CD8-positive, alpha-beta memory T cell (primary cell): ENCODE data around the gene ENO3. TPM values are rescaled to one million over a fixed set of nuclear protein-coding genes. Genes with fewer than 3 reads are reported as not detected.

Experiments used
- CTCF ChIA-PET: fragments of 350-600 bp; sonication (Branson Sonifier 250); formaldehyde crosslinking; loops from one replicate; lab custom pipeline; 2021; ENCODE audit warnings: antibody characterized with exemption; lab: Charles Lee
- POLR2A ChIA-PET: fragments of 350-600 bp; sonication (Branson Sonifier 250); formaldehyde crosslinking; loops from one replicate; lab custom pipeline; 2021; ENCODE audit warnings: antibody characterized with exemption; lab: Charles Lee
- DNase-seq, 5 donors: peaks; one replicate each; pipeline versions ENCODE4 v3.0.0 to v3.0.0-alpha.2; 2020 to 2022; ENCODE audit warnings: mixed read lengths in 1 of 5
- H3K27ac ChIP-seq: one replicate; pipeline ENCODE4 v1.7.0; 2013; ENCODE audit warnings: low read depth, mild to moderate bottlenecking, low read length, moderate library complexity
- H3K27me3 ChIP-seq: 2 replicates; pipeline ENCODE4 v1.7.0; 2013; ENCODE audit warnings: low read length, mild to moderate bottlenecking; ENCODE audit not compliant: insufficient read depth, poor library complexity, severe bottlenecking
- H3K36me3 ChIP-seq: 2 replicates; pipeline ENCODE4 v1.7.0; 2013; ENCODE audit warnings: mild to moderate bottlenecking, low read length, moderate library complexity; ENCODE audit not compliant: insufficient read depth
- H3K4me1 ChIP-seq: 2 replicates; pipeline ENCODE4 v1.7.0; 2013; ENCODE audit warnings: mild to moderate bottlenecking, low read length, moderate library complexity; ENCODE audit not compliant: insufficient read depth
- H3K4me3 ChIP-seq: 2 replicates; pipeline ENCODE4 v1.7.0; 2013; ENCODE audit warnings: mild to moderate bottlenecking, low read length
- H3K9me3 ChIP-seq: 2 replicates; pipeline ENCODE4 v1.7.0; 2013; ENCODE audit warnings: mild to moderate bottlenecking, low read length
- H3K27ac Mint-ChIP-seq, 8 donors: one replicate each; pipeline ENCODE4 v1.8.0; 2020 to 2021; ENCODE audit warnings: mixed read lengths in 8 of 8, mild to moderate bottlenecking in 6 of 8, inconsistent platforms in 3 of 8, moderate library complexity in 3 of 8
- H3K27me3 Mint-ChIP-seq, 2 donors: one replicate each; pipeline ENCODE4 v1.8.0; 2020 to 2021; ENCODE audit warnings: mixed read lengths in 2 of 2, mild to moderate bottlenecking in 1 of 2, moderate library complexity in 1 of 2
- H3K36me3 Mint-ChIP-seq, 3 donors: one replicate each; pipeline ENCODE4 v1.8.0; 2020 to 2021; ENCODE audit warnings: mixed read lengths in 3 of 3, inconsistent platforms in 1 of 3, mild to moderate bottlenecking in 1 of 3
- H3K4me1 Mint-ChIP-seq, 3 donors: one replicate each; pipeline ENCODE4 v1.8.0; 2020 to 2021; ENCODE audit warnings: mixed read lengths in 3 of 3, inconsistent platforms in 1 of 3, mild to moderate bottlenecking in 1 of 3
- H3K4me3 Mint-ChIP-seq, 7 donors: one replicate each; pipeline ENCODE4 v1.8.0; 2020 to 2021; ENCODE audit warnings: mixed read lengths in 7 of 7, mild to moderate bottlenecking in 6 of 7, moderate library complexity in 4 of 7, inconsistent platforms in 2 of 7
- H3K9me3 Mint-ChIP-seq, 5 donors: one replicate each; pipeline ENCODE4 v1.8.0; 2020 to 2022; ENCODE audit warnings: mixed read lengths in 5 of 5, mild to moderate bottlenecking in 3 of 5, moderate library complexity in 2 of 5, inconsistent platforms in 1 of 5
- polyA plus RNA-seq: library from polyadenylated mRNA; unstranded; fragments of 300-500 nt; fragmentation: Illumina TruSeq; gene quantifications from one replicate; pipeline ENCODE4 v1.2.3, GENCODE V29; 2021
- total RNA-seq, 2 experiments: library from RNA; stranded (reverse); gene quantifications; one replicate each; pipeline ENCODE4 v1.2.3, GENCODE V29; 2021

ENO3 gene
- total and polyA plus RNA-seq, 3 experiments from 2014 or later, result 1.3 to 29.4 (median 27.1) TPM

DNA sequence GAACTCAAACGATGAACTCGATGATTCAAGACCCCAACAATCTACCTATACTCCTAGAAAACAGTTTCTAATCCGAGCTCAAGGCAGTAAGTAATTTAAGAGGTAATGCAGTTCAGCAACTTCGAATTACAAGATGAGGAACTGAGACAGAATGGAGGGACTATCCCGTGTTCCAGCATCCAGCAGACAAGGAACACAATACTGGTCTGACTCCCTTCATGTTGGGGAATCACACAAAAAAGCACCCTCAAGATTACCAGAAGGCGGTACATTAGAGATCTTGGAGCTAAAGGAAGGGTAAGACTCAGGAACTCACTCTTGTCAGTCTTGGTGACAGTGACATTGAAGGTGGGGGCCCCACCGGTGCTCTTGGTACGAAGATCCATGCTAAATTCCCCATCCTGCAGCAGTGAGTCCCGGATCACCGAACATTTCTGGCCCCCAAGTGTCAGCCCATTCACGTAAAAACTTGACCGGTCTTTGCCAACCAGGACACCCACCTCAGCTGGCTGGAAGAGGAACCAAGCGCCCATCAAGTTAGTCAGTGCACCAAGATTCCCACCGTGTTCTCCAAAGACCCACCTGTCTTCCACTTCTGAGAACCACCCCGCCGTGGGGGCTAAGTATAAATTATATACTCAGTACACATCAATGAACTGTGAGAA, 4.5 kb upstream of the ENO3 start:
- H3K27ac Mint-ChIP-seq, result peak overlapping the region; percentile 73 to 97 (median 92)
- POLR2A ChIA-PET, result interaction anchor here (1.2 to 11.7 kb wide), 3 partner anchors 20 to 47 kb away, joined by 3 to 187 read pairs (median 4); partner anchors contain the start of genes C17orf107 and SPAG7
- H3K9me3 Mint-ChIP-seq, result no peaks in the 10 kb centered on the region
- H3K36me3 Mint-ChIP-seq, result peaks cover 13 to 59% (median 29%) of the 10 kb centered on the region in 3 donors
- Histone ChIP-seq H3K36me3 (peaks cover 35% of the 10 kb centered on the region), H3K9me3 (no peaks in the 10 kb centered on the region), H3K4me3 (peak overlapping the region; percentile 97), H3K4me1 (peaks cover 61% of the 10 kb centered on the region), H3K27ac (peak overlapping the region; percentile 58), H3K27me3 (no peaks in the 10 kb centered on the region)
- peak overlapping the region; percentile 94 to 100 (median 97) for H3K4me3 Mint-ChIP-seq
- peaks cover 0 to 5% of the 10 kb centered on the region in 2 donors for H3K27me3 Mint-ChIP-seq
- CTCF ChIA-PET, result interaction anchor here (0.5 to 3.3 kb wide), 4 partner anchors 21 to 118 kb away, joined by 3 to 17 read pairs (median 5); partner anchors contain the start of gene SPAG7
- no peak for DNase-seq
- H3K4me1 Mint-ChIP-seq, result peaks cover 61 to 73% (median 71%) of the 10 kb centered on the region in 3 donors

DNA sequence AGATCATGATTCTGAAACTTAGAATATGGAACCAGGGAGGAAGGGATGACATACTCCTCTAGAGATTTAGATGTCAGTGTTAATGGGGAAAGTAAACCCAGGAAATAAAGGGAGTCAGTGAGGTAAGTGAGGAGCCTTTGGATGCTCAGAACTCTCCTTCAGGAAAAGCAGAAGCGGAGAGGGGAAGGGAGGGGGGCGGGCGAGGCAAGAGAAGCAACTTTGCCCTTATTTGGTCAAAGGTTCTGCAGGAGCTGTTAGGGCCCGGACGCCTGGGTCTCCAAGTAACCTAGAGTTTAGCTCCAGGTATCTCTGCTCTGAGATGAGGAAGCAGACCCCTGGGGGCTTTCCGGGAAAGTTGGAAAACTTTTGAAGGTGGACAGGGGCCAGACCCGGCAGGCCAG, 3.9 kb upstream of the ENO3 start:
- Histone ChIP-seq H3K27me3 (no peaks in the 10 kb centered on the region), H3K4me3 (peak overlapping the region; percentile 97), H3K27ac (peak overlapping the region; percentile 58), H3K9me3 (no peaks in the 10 kb centered on the region), H3K4me1 (peaks cover 56% of the 10 kb centered on the region), H3K36me3 (peaks cover 35% of the 10 kb centered on the region)
- DNase-seq, result no peak
- H3K36me3 Mint-ChIP-seq, result peaks cover 8 to 53% (median 24%) of the 10 kb centered on the region in 3 donors
- peak overlapping the region; percentile 73 to 97 (median 92) for H3K27ac Mint-ChIP-seq
- peak overlapping the region; percentile 94 to 100 (median 97) for H3K4me3 Mint-ChIP-seq
- peaks cover 0 to 5% of the 10 kb centered on the region in 2 donors for H3K27me3 Mint-ChIP-seq
- ChIA-PET POLR2A (interaction anchor here (0.7 to 11.7 kb wide), 6 partner anchors 8 to 127 kb away, joined by 3 to 187 read pairs (median 4); partner anchors contain the start of genes C17orf107, RNF167, SLC25A11 and SPAG7), CTCF (interaction anchor here (0.5 to 3.3 kb wide), 5 partner anchors 20 to 117 kb away, joined by 3 to 17 read pairs (median 3); partner anchors contain the start of gene SPAG7)
- H3K4me1 Mint-ChIP-seq, result peaks cover 55 to 67% (median 65%) of the 10 kb centered on the region in 3 donors
- H3K9me3 Mint-ChIP-seq, result no peaks in the 10 kb centered on the region

DNA sequence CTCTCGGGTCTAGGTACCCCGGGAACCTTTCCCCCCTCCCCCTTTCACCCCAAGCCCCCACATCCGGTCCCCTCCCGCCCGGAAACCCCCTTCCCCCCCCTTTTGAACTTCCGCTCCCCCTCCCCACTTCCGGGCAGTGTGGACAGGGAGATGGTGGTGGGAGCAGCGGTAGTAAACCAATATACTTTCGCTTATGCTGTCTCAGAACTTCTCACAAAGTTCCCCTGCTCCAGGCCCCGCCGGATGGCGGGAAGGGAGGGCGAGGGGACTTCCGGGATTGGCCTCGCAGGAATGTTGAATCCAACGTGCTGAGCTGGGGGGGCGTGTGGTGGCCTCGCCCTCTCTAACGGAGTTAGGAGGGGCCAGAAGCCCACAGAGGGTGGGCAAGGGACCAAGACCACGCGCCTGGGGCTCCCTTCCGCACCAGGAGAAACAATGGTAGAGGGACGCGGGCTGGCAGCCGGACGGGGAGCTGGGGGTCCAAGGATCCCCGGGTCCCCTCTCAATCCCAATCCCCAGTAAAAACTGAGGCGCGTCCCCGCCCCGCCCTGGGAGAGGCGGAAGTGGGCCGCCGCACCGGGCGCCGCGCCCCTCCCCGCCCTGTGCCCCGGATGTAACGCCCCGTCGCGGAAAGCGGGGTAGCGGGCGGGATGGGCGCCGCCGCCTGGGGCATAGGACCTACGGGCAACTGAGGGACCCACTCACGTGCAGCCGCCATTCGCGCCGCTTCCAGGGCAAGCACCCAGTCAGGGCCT, 3.3 kb upstream of the ENO3 start:
- Mint-ChIP-seq H3K9me3 (no peaks in the 10 kb centered on the region), H3K36me3 (peaks cover 7 to 48% (median 23%) of the 10 kb centered on the region in 3 donors), H3K4me1 (peaks cover 49 to 62% (median 60%) of the 10 kb centered on the region in 3 donors), H3K4me3 (peak overlapping the region; percentile 94 to 100 (median 97)), H3K27me3 (peaks cover 0 to 5% of the 10 kb centered on the region in 2 donors), H3K27ac (peak overlapping the region; percentile 92 to 100 (median 95))
- peaks cover 50% of the 10 kb centered on the region for H3K4me1 ChIP-seq
- H3K9me3 ChIP-seq, result no peaks in the 10 kb centered on the region
- H3K27ac ChIP-seq, result peak overlapping the region; percentile 90
- H3K36me3 ChIP-seq, result peaks cover 31% of the 10 kb centered on the region
- CTCF ChIA-PET, result interaction anchor here (0.7 to 4.8 kb wide), 7 partner anchors 8 to 101 kb away, joined by 3 to 30 read pairs (median 5); partner anchors contain the start of genes RNF167, SLC25A11 and SPAG7
- POLR2A ChIA-PET, result interaction anchor here (0.7 to 11.7 kb wide), 12 partner anchors 8 to 804 kb away, joined by 3 to 187 read pairs (median 4); partner anchors contain the start of genes C17orf107, INCA1, KIF1C and RNF167
- DNase-seq, result peak; percentile 56 to 80 (median 62)
- H3K27me3 ChIP-seq, result no peaks in the 10 kb centered on the region
- peak overlapping the region; percentile 97 for H3K4me3 ChIP-seq

DNA sequence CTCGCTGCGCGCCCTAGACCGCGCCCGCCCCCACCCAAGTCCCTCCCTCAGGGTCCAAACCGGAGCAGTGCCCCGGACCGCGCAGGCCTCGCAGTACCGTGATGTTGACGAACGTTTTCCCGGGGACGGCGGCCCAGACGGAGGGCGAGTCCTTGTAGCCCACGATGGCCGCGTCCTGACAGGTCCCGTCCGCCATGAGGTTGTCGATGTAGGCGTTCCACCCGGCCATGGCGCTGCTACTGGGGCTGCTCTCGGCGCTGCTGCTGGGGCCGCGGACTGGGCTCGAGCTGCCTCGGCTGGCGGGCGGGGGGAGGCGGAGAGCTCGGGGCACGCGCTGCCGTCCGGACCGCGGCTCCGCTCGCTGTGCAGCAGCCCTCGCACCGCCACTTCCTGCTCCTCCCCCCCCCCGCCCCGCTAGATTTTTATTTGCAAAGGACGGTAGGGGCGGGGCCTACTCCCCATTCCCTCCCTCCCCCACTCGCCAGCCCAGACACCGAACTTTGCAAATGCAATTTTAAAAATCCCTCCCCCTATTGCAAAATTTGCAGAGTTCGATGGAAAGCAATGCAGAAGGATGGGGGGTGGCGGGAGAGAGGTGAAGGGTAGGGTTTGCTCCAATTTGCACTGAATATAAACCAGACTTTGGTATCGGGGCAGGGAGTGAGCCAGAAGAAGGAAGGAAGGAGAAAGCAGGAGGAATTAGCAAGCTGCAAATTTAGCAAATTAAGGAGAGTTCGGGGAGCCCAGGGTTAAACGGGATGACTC, 2.6 kb upstream of the ENO3 start, which contains the start of gene PFN1:
TSS of gene PFN1 (minus strand) at position 365 of the 765 bp plus-strand sequence. CDS start at position 229, 136 bp downstream.
- ChIA-PET CTCF (interaction anchor here (1.0 to 4.8 kb wide), 4 partner anchors 8 to 39 kb away, joined by 4 to 30 read pairs (median 6); partner anchors contain the start of genes RNF167, SLC25A11 and SPAG7), POLR2A (interaction anchor here (0.6 to 11.7 kb wide), 14 partner anchors 9 to 805 kb away, joined by 3 to 187 read pairs (median 3); partner anchors contain the start of genes C17orf107, CAMTA2, CHRNE and INCA1)
- Mint-ChIP-seq H3K27me3 (peaks cover 0 to 5% of the 10 kb centered on the region in 2 donors), H3K4me1 (peaks cover 41 to 54% (median 52%) of the 10 kb centered on the region in 3 donors), H3K27ac (peak within 1 kb of the TSS; percentile 92 to 100 (median 97)), H3K36me3 (peaks cover 7 to 40% (median 19%) of the 10 kb centered on the region in 3 donors), H3K4me3 (peak within 1 kb of the TSS; percentile 94 to 100 (median 97)), H3K9me3 (no peaks in the 10 kb centered on the region)
- Histone ChIP-seq H3K9me3 (no peaks in the 10 kb centered on the region), H3K4me1 (peaks cover 42% of the 10 kb centered on the region), H3K27me3 (no peaks in the 10 kb centered on the region), H3K36me3 (peaks cover 23% of the 10 kb centered on the region), H3K4me3 (peak within 1 kb of the TSS; percentile 97), H3K27ac (peak within 1 kb of the TSS; percentile 90)
- DNase-seq, result peak; percentile 84 to 94 (median 87)

DNA sequence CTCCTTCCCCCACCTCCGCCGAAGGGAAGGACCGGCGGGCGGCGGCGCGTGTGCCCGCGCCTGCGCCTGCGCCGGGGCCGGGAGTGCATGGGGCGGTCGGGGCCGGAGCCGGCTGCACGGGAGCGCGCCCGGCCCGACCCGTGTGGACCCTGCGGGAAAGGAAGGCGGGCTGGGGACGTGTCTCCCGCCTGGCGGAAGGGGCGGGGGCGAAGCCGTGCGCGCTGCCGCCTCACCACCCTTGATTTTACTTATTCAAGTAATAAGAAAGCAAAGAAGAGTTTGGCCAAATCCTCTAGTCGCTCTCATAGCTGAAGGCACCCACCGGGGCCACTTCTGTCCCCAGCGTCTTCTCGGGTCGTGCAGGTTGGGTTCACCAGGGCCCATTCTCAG, 2.0 kb upstream of the ENO3 start:
- peak overlapping the region; percentile 86 for H3K27ac ChIP-seq
- POLR2A ChIA-PET, result interaction anchor here (0.6 to 11.7 kb wide), 14 partner anchors 9 to 805 kb away, joined by 3 to 187 read pairs (median 4); partner anchors contain the start of genes C17orf107, CAMTA2, CHRNE and INCA1
- peaks cover 23% of the 10 kb centered on the region for H3K36me3 ChIP-seq
- H3K27ac Mint-ChIP-seq, result peak overlapping the region; percentile 92 to 100 (median 97)
- peaks cover 37% of the 10 kb centered on the region for H3K4me1 ChIP-seq
- H3K4me3 ChIP-seq, result peak overlapping the region; percentile 97
- CTCF ChIA-PET, result interaction anchor here (1.0 to 4.8 kb wide), 4 partner anchors 9 to 40 kb away, joined by 4 to 30 read pairs (median 6); partner anchors contain the start of genes RNF167, SLC25A11 and SPAG7
- H3K27me3 ChIP-seq, result no peaks in the 10 kb centered on the region
- H3K4me1 Mint-ChIP-seq, result peaks cover 38 to 48% (median 46%) of the 10 kb centered on the region in 3 donors
- H3K9me3 Mint-ChIP-seq, result no peaks in the 10 kb centered on the region
- peak overlapping the region; percentile 94 to 100 (median 97) for H3K4me3 Mint-ChIP-seq
- peak; percentile 59 to 85 (median 78) for DNase-seq
- H3K9me3 ChIP-seq, result no peaks in the 10 kb centered on the region
- H3K36me3 Mint-ChIP-seq, result peaks cover 7 to 38% (median 18%) of the 10 kb centered on the region in 3 donors
- H3K27me3 Mint-ChIP-seq, result peaks cover 0 to 5% of the 10 kb centered on the region in 2 donors

DNA sequence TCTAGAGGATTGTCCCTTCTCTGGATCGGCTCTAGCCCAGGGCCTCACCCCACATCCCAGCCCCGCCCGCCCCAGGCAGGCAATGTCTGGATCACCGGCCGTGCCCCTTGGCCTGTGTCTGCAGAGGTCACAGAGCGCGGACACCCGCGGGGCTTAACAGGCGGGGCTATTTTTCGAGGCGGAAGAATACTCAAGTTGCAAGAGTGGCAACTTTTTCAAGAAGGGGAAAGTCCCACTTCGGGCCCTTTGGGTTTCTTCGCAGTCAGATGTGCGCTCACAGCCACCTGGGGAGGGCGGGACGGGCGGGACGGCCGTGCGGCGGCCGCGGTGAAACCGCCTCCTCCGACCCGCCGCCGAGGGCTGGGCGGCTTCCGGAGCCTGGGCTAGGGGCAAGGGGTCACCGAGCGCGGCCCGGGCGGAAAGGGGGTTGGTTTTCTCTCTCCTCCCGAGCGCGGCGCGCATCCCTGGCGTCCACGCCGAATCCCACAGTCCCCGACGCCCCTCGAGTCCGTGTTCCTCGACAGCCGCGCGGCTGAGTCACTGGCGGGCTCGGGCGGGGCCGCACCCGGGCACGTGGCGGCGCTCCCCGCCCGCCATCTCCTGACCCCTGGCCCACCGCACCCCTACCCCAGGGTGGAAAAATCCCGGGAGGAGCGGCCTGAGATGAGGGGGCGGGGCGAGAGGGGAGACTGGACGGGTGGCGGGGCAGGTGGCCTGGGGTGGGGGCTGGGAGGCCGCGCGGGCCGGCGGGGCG, 1.4 kb upstream of the ENO3 start:
- Mint-ChIP-seq H3K36me3 (peaks cover 7 to 32% (median 12%) of the 10 kb centered on the region in 3 donors), H3K4me3 (peak overlapping the region; percentile 83 to 100 (median 97)), H3K27me3 (peaks cover 0 to 5% of the 10 kb centered on the region in 2 donors), H3K4me1 (peaks cover 32 to 43% (median 41%) of the 10 kb centered on the region in 3 donors), H3K27ac (peak overlapping the region; percentile 72 to 96 (median 90)), H3K9me3 (no peaks in the 10 kb centered on the region)
- Histone ChIP-seq H3K4me3 (peak overlapping the region; percentile 97), H3K4me1 (peaks cover 31% of the 10 kb centered on the region), H3K27ac (peak overlapping the region; percentile 86), H3K36me3 (peaks cover 23% of the 10 kb centered on the region), H3K27me3 (no peaks in the 10 kb centered on the region), H3K9me3 (no peaks in the 10 kb centered on the region)
- peak; percentile 61 to 84 (median 79) for DNase-seq
- CTCF ChIA-PET, result interaction anchor here (0.7 to 4.8 kb wide), 5 partner anchors 10 to 112 kb away, joined by 3 to 30 read pairs (median 5); partner anchors contain the start of genes CHRNE, RNF167, SLC25A11 and SPAG7
- POLR2A ChIA-PET, result interaction anchor here (0.7 to 11.7 kb wide), 7 partner anchors 10 to 293 kb away, joined by 3 to 187 read pairs (median 4); partner anchors contain the start of genes CAMTA2, INCA1, KIF1C and RNF167
